Lower lobe of right lung (tissue), 2 donors: ENCODE results near the gene LRP1. TPM values are rescaled to one million over a fixed set of nuclear protein-coding genes. Genes with fewer than 3 reads are reported as not detected.

Source experiments
- ATAC-seq, 2 donors: fragments of 200-7000 bp; cut with Tn5 transposase; one replicate each; pipeline ENCODE4 v1.9.1; 2020 to 2022; ENCODE audit warnings: mild to moderate bottlenecking in 2 of 2, moderate library complexity in 2 of 2
- DNase-seq: peaks from one replicate; pipeline ENCODE4 v3.0.0-alpha.2; 2020
- H3K27ac ChIP-seq: fragments of 200-600 bp; one replicate; pipeline ENCODE4 v1.8.0; 2022
- H3K27me3 ChIP-seq: fragments of 200-600 bp; one replicate; pipeline ENCODE4 v1.8.0; 2022; ENCODE audit warnings: low read depth
- H3K36me3 ChIP-seq: fragments of 200-600 bp; one replicate; pipeline ENCODE4 v1.8.0; 2022; ENCODE audit warnings: mild to moderate bottlenecking
- H3K4me1 ChIP-seq: fragments of 200-600 bp; one replicate; pipeline ENCODE4 v1.8.0; 2022
- H3K4me3 ChIP-seq: fragments of 200-600 bp; one replicate; pipeline ENCODE4 v1.8.0; 2022; ENCODE audit warnings: mild to moderate bottlenecking
- H3K9me3 ChIP-seq: fragments of 200-600 bp; one replicate; pipeline ENCODE4 v1.8.0; 2022
- CTCF ChIP-seq: fragments of 200-600 bp; IDR thresholded peaks from one replicate; pipeline ENCODE4 v1.8.0; 2022; ENCODE audit warnings: antibody characterized with exemption, mild to moderate bottlenecking
- intact Hi-C: fragments of 100-400 bp; cut with DNase I; formaldehyde crosslinking; loops from one replicate; pipeline ENCODE4 v1.11.0; 2022
- total RNA-seq: library from RNA; stranded (reverse); fragmentation: NEBNext Ultra II Directional; extraction: Animal tissue kit (Norgen Biotek cat#: 25700); gene quantifications from one replicate; pipeline ENCODE4 v1.2.1, GENCODE V29; 2021
- donor health status: DM: no; HTN: yes; CAD: no; lungs with severe emphysema.

The LRP1 gene
- total RNA-seq, 1 donor from 2014 or later = 404 TPM

GRCh38 chr12:57168058-57168457, 39.8 kb downstream of the LRP1 start:
- no peak for TF ChIP-seq CTCF
- Histone ChIP-seq H3K27ac (no peak overlapping the region), H3K4me1 (no peaks in the 10 kb centered on the region), H3K27me3 (no peaks in the 10 kb centered on the region), H3K4me3 (no peak overlapping the region), H3K9me3 (no peaks in the 10 kb centered on the region), H3K36me3 (peaks cover 89% of the 10 kb centered on the region)
- DNase-seq (no peak), ATAC-seq (no peak)
- intact Hi-C loops = no loop called here

- intact Hi-C loops = no loop called here
- Histone ChIP-seq H3K4me1 (no peaks in the 10 kb centered on the region), H3K9me3 (no peaks in the 10 kb centered on the region), H3K36me3 (peaks cover 89% of the 10 kb centered on the region), H3K27ac (no peak overlapping the region), H3K27me3 (no peaks in the 10 kb centered on the region), H3K4me3 (no peak overlapping the region)
- ATAC-seq (no peak), DNase-seq (no peak)
- no peak for TF ChIP-seq CTCF
Measured at GRCh38 chr12:57169046-57169795, 40.9 kb downstream of the LRP1 start.

GRCh38 chr12:57169969-57170368, 41.7 kb downstream of the LRP1 start:
- no peak for TF ChIP-seq CTCF
- no peak overlapping the region for H3K27ac ChIP-seq
- intact Hi-C loops = loop anchor here (10.0 kb wide), 1 partner anchor 45 kb away; the partner anchor contains the start of gene LRP1
- H3K27me3 ChIP-seq = no peaks in the 10 kb centered on the region
- no peak overlapping the region for H3K4me3 ChIP-seq
- ATAC-seq = no peak
- DNase-seq = no peak
- peaks cover 84% of the 10 kb centered on the region for H3K36me3 ChIP-seq
- H3K4me1 ChIP-seq = no peaks in the 10 kb centered on the region
- no peaks in the 10 kb centered on the region for H3K9me3 ChIP-seq

- intact Hi-C loops = loop anchor here (10.0 kb wide), 1 partner anchor 46 kb away; the partner anchor contains the start of gene LRP1
- no peaks in the 10 kb centered on the region for H3K4me1 ChIP-seq
- TF ChIP-seq CTCF = no peak
- no peaks in the 10 kb centered on the region for H3K9me3 ChIP-seq
- ATAC-seq = no peak
- no peak for DNase-seq
- no peak overlapping the region for H3K27ac ChIP-seq
- H3K4me3 ChIP-seq = no peak overlapping the region
- no peaks in the 10 kb centered on the region for H3K27me3 ChIP-seq
- peaks cover 81% of the 10 kb centered on the region for H3K36me3 ChIP-seq
Measured at GRCh38 chr12:57170408-57170807, 42.1 kb downstream of the LRP1 start.

GRCh38 chr12:57170927-57171326, 42.6 kb downstream of the LRP1 start:
- intact Hi-C loops = loop anchor here (10.0 kb wide), 1 partner anchor 46 kb away; the partner anchor contains the start of gene LRP1
- Histone ChIP-seq H3K27me3 (no peaks in the 10 kb centered on the region), H3K9me3 (no peaks in the 10 kb centered on the region), H3K36me3 (peaks cover 81% of the 10 kb centered on the region), H3K4me3 (no peak overlapping the region), H3K4me1 (no peaks in the 10 kb centered on the region), H3K27ac (no peak overlapping the region)
- no peak for TF ChIP-seq CTCF
- DNase-seq (no peak), ATAC-seq (no peak)
